Activated T-helper 17 cell treated with anti-CD3 and anti-CD28 coated beads, Interleukin-2, amount 50 U/mL, for 72 hours (primary cell): ENCODE measurements around the gene EPHA6. TPM values are rescaled to one million over a fixed set of nuclear protein-coding genes. Genes with fewer than 3 reads are reported as not detected.

ENCODE experiments used
- ATAC-seq: fragments of 150-1000 bp; cut with Tn5 transposase; replicated peaks from 2 replicates; pipeline ENCODE4 v1.10.0; 2021; ENCODE audit warnings: mild to moderate bottlenecking, moderate library complexity
- H3K27ac Mint-ChIP-seq: one replicate; pipeline ENCODE4 v1.8.0; 2022; ENCODE audit warnings: mixed read lengths
- H3K27me3 Mint-ChIP-seq: one replicate; pipeline ENCODE4 v1.8.0; 2022; ENCODE audit warnings: mixed read lengths
- H3K36me3 Mint-ChIP-seq: one replicate; pipeline ENCODE4 v1.8.0; 2022; ENCODE audit warnings: low read depth, mild to moderate bottlenecking, mixed read lengths
- H3K4me1 Mint-ChIP-seq: one replicate; pipeline ENCODE4 v1.8.0; 2022; ENCODE audit warnings: mixed read lengths
- H3K4me3 Mint-ChIP-seq: one replicate; pipeline ENCODE4 v1.8.0; 2022; ENCODE audit warnings: mild to moderate bottlenecking, mixed read lengths
- H3K9me3 Mint-ChIP-seq: one replicate; pipeline ENCODE4 v1.8.0; 2022; ENCODE audit warnings: mixed read lengths
- total RNA-seq, 2 donors: library from RNA; stranded (reverse); gene quantifications; one replicate each; pipeline ENCODE4 v1.2.3, GENCODE V29; 2022

The EPHA6 gene
- total RNA-seq, 2 donors from 2014 or later: not detected

GRCh38 chr3:97680696-97681095 is 866.3 kb downstream of the EPHA6 start:
- H3K4me3 Mint-ChIP-seq: no peak overlapping the region
- H3K4me1 Mint-ChIP-seq: no peaks in the 10 kb centered on the region
- no peaks in the 10 kb centered on the region for H3K36me3 Mint-ChIP-seq
- H3K27ac Mint-ChIP-seq: no peak overlapping the region
- no peaks in the 10 kb centered on the region for H3K9me3 Mint-ChIP-seq
- no peak for ATAC-seq
- peaks cover 14% of the 10 kb centered on the region for H3K27me3 Mint-ChIP-seq

GRCh38 chr3:97684490-97684889 is 870.1 kb downstream of the EPHA6 start:
- no peak overlapping the region for H3K27ac Mint-ChIP-seq
- no peak for ATAC-seq
- no peaks in the 10 kb centered on the region for H3K27me3 Mint-ChIP-seq
- H3K4me1 Mint-ChIP-seq: no peaks in the 10 kb centered on the region
- no peaks in the 10 kb centered on the region for H3K9me3 Mint-ChIP-seq
- no peak overlapping the region for H3K4me3 Mint-ChIP-seq
- H3K36me3 Mint-ChIP-seq: no peaks in the 10 kb centered on the region

GRCh38 chr3:97686258-97686657 is 871.9 kb downstream of the EPHA6 start:
- no peak overlapping the region for H3K4me3 Mint-ChIP-seq
- H3K36me3 Mint-ChIP-seq: no peaks in the 10 kb centered on the region
- no peak overlapping the region for H3K27ac Mint-ChIP-seq
- no peaks in the 10 kb centered on the region for H3K9me3 Mint-ChIP-seq
- H3K4me1 Mint-ChIP-seq: no peaks in the 10 kb centered on the region
- ATAC-seq: no peak
- H3K27me3 Mint-ChIP-seq: no peaks in the 10 kb centered on the region

- no peak overlapping the region for H3K4me3 Mint-ChIP-seq
- H3K36me3 Mint-ChIP-seq: no peaks in the 10 kb centered on the region
- no peaks in the 10 kb centered on the region for H3K27me3 Mint-ChIP-seq
- ATAC-seq: no peak
- no peaks in the 10 kb centered on the region for H3K9me3 Mint-ChIP-seq
- H3K27ac Mint-ChIP-seq: no peak overlapping the region
- H3K4me1 Mint-ChIP-seq: no peaks in the 10 kb centered on the region
Observed at GRCh38 chr3:97687734-97688133, 873.3 kb downstream of the EPHA6 start.

GRCh38 chr3:97689111-97689510 is 874.7 kb downstream of the EPHA6 start:
- Mint-ChIP-seq H3K9me3 (no peaks in the 10 kb centered on the region), H3K4me3 (no peak overlapping the region), H3K27me3 (no peaks in the 10 kb centered on the region), H3K4me1 (no peaks in the 10 kb centered on the region), H3K27ac (no peak overlapping the region), H3K36me3 (no peaks in the 10 kb centered on the region)
- ATAC-seq: no peak

GRCh38 chr3:97689962-97690361 is 875.6 kb downstream of the EPHA6 start:
- H3K9me3 Mint-ChIP-seq: no peaks in the 10 kb centered on the region
- H3K27ac Mint-ChIP-seq: no peak overlapping the region
- no peaks in the 10 kb centered on the region for H3K4me1 Mint-ChIP-seq
- no peaks in the 10 kb centered on the region for H3K27me3 Mint-ChIP-seq
- H3K4me3 Mint-ChIP-seq: no peak overlapping the region
- no peaks in the 10 kb centered on the region for H3K36me3 Mint-ChIP-seq
- no peak for ATAC-seq

GRCh38 chr3:97691354-97691753 is 877.0 kb downstream of the EPHA6 start:
- Mint-ChIP-seq H3K27ac (no peak overlapping the region), H3K36me3 (no peaks in the 10 kb centered on the region), H3K4me1 (no peaks in the 10 kb centered on the region), H3K4me3 (no peak overlapping the region), H3K9me3 (no peaks in the 10 kb centered on the region), H3K27me3 (no peaks in the 10 kb centered on the region)
- no peak for ATAC-seq

- no peak overlapping the region for H3K27ac Mint-ChIP-seq
- no peak for ATAC-seq
- no peaks in the 10 kb centered on the region for H3K27me3 Mint-ChIP-seq
- H3K4me1 Mint-ChIP-seq: no peaks in the 10 kb centered on the region
- no peak overlapping the region for H3K4me3 Mint-ChIP-seq
- H3K9me3 Mint-ChIP-seq: no peaks in the 10 kb centered on the region
- H3K36me3 Mint-ChIP-seq: no peaks in the 10 kb centered on the region
Observed at GRCh38 chr3:97692389-97692788, 878.0 kb downstream of the EPHA6 start.

GRCh38 chr3:97692831-97693230 is 878.4 kb downstream of the EPHA6 start:
- H3K27ac Mint-ChIP-seq: no peak overlapping the region
- no peaks in the 10 kb centered on the region for H3K36me3 Mint-ChIP-seq
- H3K27me3 Mint-ChIP-seq: no peaks in the 10 kb centered on the region
- H3K4me3 Mint-ChIP-seq: no peak overlapping the region
- no peaks in the 10 kb centered on the region for H3K4me1 Mint-ChIP-seq
- ATAC-seq: no peak
- no peaks in the 10 kb centered on the region for H3K9me3 Mint-ChIP-seq

GRCh38 chr3:97694876-97695275 is 880.5 kb downstream of the EPHA6 start:
- no peaks in the 10 kb centered on the region for H3K36me3 Mint-ChIP-seq
- H3K4me1 Mint-ChIP-seq: no peaks in the 10 kb centered on the region
- ATAC-seq: no peak
- no peaks in the 10 kb centered on the region for H3K9me3 Mint-ChIP-seq
- no peak overlapping the region for H3K27ac Mint-ChIP-seq
- H3K27me3 Mint-ChIP-seq: peaks cover 5% of the 10 kb centered on the region
- no peak overlapping the region for H3K4me3 Mint-ChIP-seq

- Mint-ChIP-seq H3K4me1 (no peaks in the 10 kb centered on the region), H3K27ac (no peak overlapping the region), H3K4me3 (no peak overlapping the region), H3K9me3 (no peaks in the 10 kb centered on the region), H3K27me3 (peaks cover 5% of the 10 kb centered on the region), H3K36me3 (no peaks in the 10 kb centered on the region)
- no peak for ATAC-seq
Observed at GRCh38 chr3:97698691-97699090, 884.3 kb downstream of the EPHA6 start.

- Mint-ChIP-seq H3K4me3 (no peak overlapping the region), H3K9me3 (no peaks in the 10 kb centered on the region), H3K27ac (no peak overlapping the region), H3K4me1 (no peaks in the 10 kb centered on the region), H3K36me3 (no peaks in the 10 kb centered on the region), H3K27me3 (peaks cover 5% of the 10 kb centered on the region)
- no peak for ATAC-seq
Observed at GRCh38 chr3:97699889-97700288, 885.5 kb downstream of the EPHA6 start.

GRCh38 chr3:97705764-97706163 is 891.4 kb downstream of the EPHA6 start:
- H3K36me3 Mint-ChIP-seq: no peaks in the 10 kb centered on the region
- no peak overlapping the region for H3K27ac Mint-ChIP-seq
- no peak overlapping the region for H3K4me3 Mint-ChIP-seq
- H3K9me3 Mint-ChIP-seq: peaks cover 4% of the 10 kb centered on the region
- no peak for ATAC-seq
- peaks cover 9% of the 10 kb centered on the region for H3K27me3 Mint-ChIP-seq
- no peaks in the 10 kb centered on the region for H3K4me1 Mint-ChIP-seq

- Mint-ChIP-seq H3K9me3 (peaks cover 4% of the 10 kb centered on the region), H3K27me3 (peaks cover 9% of the 10 kb centered on the region), H3K4me1 (no peaks in the 10 kb centered on the region), H3K4me3 (no peak overlapping the region), H3K36me3 (no peaks in the 10 kb centered on the region), H3K27ac (no peak overlapping the region)
- no peak for ATAC-seq
Observed at GRCh38 chr3:97706226-97706625, 891.8 kb downstream of the EPHA6 start.

- ATAC-seq: no peak
- Mint-ChIP-seq H3K4me1 (no peaks in the 10 kb centered on the region), H3K36me3 (no peaks in the 10 kb centered on the region), H3K27ac (no peak overlapping the region), H3K9me3 (no peaks in the 10 kb centered on the region), H3K4me3 (no peak overlapping the region), H3K27me3 (peaks cover 16% of the 10 kb centered on the region)
Observed at GRCh38 chr3:97711654-97712053, 897.3 kb downstream of the EPHA6 start.

GRCh38 chr3:97712919-97713318 is 898.5 kb downstream of the EPHA6 start:
- Mint-ChIP-seq H3K4me3 (no peak overlapping the region), H3K9me3 (no peaks in the 10 kb centered on the region), H3K4me1 (no peaks in the 10 kb centered on the region)

More at GRCh38 chr3:97712919-97713318, 898.5 kb downstream of the EPHA6 start:
- ATAC-seq: no peak
- Mint-ChIP-seq H3K27ac (no peak overlapping the region), H3K27me3 (peaks cover 13% of the 10 kb centered on the region), H3K36me3 (no peaks in the 10 kb centered on the region)
